Sigmoid colon (tissue), 7 donors: ENCODE measurements around the gene ADCY2. TPM values are rescaled to one million over a fixed set of nuclear protein-coding genes. Genes with fewer than 3 reads are reported as not detected.

ENCODE experiments used
- DNase-seq: peaks from one replicate; pipeline ENCODE4 v3.0.0-alpha.2; 2019
- H3K27ac ChIP-seq, 4 donors: fragments of 200-600 bp; sonication (generic); one replicate each; pipeline ENCODE4 v1.5.1; 2016 to 2019; ENCODE audit warnings: mild to moderate bottlenecking in 1 of 4
- H3K27me3 ChIP-seq, 3 donors: fragments of 200-600 bp; sonication (generic); one replicate each; pipeline ENCODE4 v1.5.1; 2019; ENCODE audit warnings: mild to moderate bottlenecking in 1 of 3
- H3K36me3 ChIP-seq, 4 donors: fragments of 200-600 bp; sonication (generic); one replicate each; pipeline ENCODE4 v1.5.1; 2016 to 2019
- H3K4me1 ChIP-seq, 4 donors: fragments of 200-600 bp; sonication (generic); one replicate each; pipeline ENCODE4 v1.5.1; 2017 to 2019
- H3K4me3 ChIP-seq, 4 donors: fragments of 200-600 bp; sonication (generic); one replicate each; pipeline ENCODE4 v1.5.1; 2017 to 2019; ENCODE audit warnings: mild to moderate bottlenecking in 2 of 4, moderate library complexity in 1 of 4
- H3K9me3 ChIP-seq, 4 donors: fragments of 200-600 bp in 3 of 4; sonication (generic) in 3 of 4; one replicate each; pipeline versions ENCODE4 v1.5.1 to v1.6.1; 2013 to 2019
- EP300 ChIP-seq, 4 donors: sonication (generic); formaldehyde crosslinking; IDR thresholded peaks; one replicate each; pipeline ENCODE4 v1.6.1; 2017; ENCODE audit warnings: antibody characterized with exemption in 4 of 4
- POLR2A ChIP-seq, 2 donors: fragments of 450-650 bp; IDR thresholded peaks; one replicate each; pipeline ENCODE4 v1.6.1; 2016; ENCODE audit warnings: antibody characterized with exemption in 2 of 2, mild to moderate bottlenecking in 2 of 2, moderate library complexity in 2 of 2
- POLR2AphosphoS5 ChIP-seq, 4 donors: sonication (generic); formaldehyde crosslinking; IDR thresholded peaks; one replicate each; pipeline ENCODE4 v1.6.1; 2017; ENCODE audit warnings: antibody characterized with exemption in 4 of 4
- WGBS, 2 donors: extraction: QIAGEN DNeasy Blood & Tissue Kit; methylation state at CpG; one replicate each; pipeline ENCODE4 v1.1.7; 2013; 5-methylcytosine and 5-hydroxymethylcytosine counted together
- intact Hi-C: fragments of 100-400 bp; cut with DNase I; formaldehyde crosslinking; loops from one replicate; pipeline ENCODE4 v1.15.1; 2023
- polyA plus RNA-seq, 3 donors: library from polyadenylated mRNA; stranded (reverse); fragments of 200-250 nt; gene quantifications; one replicate each; pipeline ENCODE4 v1.2.3, GENCODE V29; 2013
- total RNA-seq, 4 donors: library from RNA; depleted of rRNA; stranded (reverse); fragments of >200 nt; gene quantifications; one replicate each; pipeline ENCODE4 v1.1.0, GENCODE V29; 2016
- TF ChIP-seq, protein P1 (sequence below), 4 experiments: fragments of 450-650 bp in 3 of 4; fragments of 200-600 bp in 1 of 4; IDR thresholded peaks; one replicate each; pipeline ENCODE4 v1.5.1; 2016 to 2019; ENCODE audit warnings: antibody characterized with exemption in 4 of 4, mild to moderate bottlenecking in 3 of 4, moderate library complexity in 2 of 4
- donor health status: healthy with polysubstance abuse.
- donor health status: Bipolar disorder and iron deficiency.
- donor health status: healthy.

Gene ADCY2
- total and polyA plus RNA-seq, 7 donors = 0.69 to 9.5 (median 4.4) TPM

DNA sequence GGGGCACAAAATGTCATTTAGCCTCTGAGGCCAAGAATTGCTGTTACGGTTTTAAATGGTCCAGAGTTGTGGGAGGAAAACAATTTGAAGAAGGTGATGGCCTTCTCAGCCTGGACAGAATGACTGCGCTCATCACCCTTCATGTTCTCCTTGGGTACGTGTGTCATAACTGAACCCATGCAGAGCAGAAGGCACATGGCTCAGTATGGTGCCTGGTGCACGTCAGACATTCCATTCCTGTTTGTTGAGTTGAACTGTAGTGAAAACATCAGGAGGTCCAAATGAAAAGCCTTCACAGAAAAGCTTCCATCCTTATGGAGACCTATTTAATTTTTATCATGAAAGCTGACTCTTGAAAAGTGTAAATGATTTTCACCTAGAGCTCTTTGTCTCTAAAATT, 321.8 kb downstream of the ADCY2 start:
- intact Hi-C loops = no loop called here
- no peaks in the 10 kb centered on the region for H3K36me3 ChIP-seq
- no peak for DNase-seq
- no peak overlapping the region for H3K27ac ChIP-seq
- 80 to 89% methylated on average over 4 of the region's 4 CpGs for WGBS, 2 donors
- no peaks in the 10 kb centered on the region for H3K4me1 ChIP-seq
- H3K9me3 ChIP-seq = no peaks in the 10 kb centered on the region
- H3K4me3 ChIP-seq = no peak overlapping the region
- H3K27me3 ChIP-seq = no peaks in the 10 kb centered on the region
- no peak for TF ChIP-seq POLR2A (IDR thresholded peaks at IDR 0.05)
- no peak for TF ChIP-seq EP300 (IDR thresholded peaks at IDR 0.05)
- no peak for TF ChIP-seq POLR2AphosphoS5 (IDR thresholded peaks at IDR 0.05)
- TF ChIP-seq, protein P1, sequence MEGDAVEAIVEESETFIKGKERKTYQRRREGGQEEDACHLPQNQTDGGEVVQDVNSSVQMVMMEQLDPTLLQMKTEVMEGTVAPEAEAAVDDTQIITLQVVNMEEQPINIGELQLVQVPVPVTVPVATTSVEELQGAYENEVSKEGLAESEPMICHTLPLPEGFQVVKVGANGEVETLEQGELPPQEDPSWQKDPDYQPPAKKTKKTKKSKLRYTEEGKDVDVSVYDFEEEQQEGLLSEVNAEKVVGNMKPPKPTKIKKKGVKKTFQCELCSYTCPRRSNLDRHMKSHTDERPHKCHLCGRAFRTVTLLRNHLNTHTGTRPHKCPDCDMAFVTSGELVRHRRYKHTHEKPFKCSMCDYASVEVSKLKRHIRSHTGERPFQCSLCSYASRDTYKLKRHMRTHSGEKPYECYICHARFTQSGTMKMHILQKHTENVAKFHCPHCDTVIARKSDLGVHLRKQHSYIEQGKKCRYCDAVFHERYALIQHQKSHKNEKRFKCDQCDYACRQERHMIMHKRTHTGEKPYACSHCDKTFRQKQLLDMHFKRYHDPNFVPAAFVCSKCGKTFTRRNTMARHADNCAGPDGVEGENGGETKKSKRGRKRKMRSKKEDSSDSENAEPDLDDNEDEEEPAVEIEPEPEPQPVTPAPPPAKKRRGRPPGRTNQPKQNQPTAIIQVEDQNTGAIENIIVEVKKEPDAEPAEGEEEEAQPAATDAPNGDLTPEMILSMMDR (IDR thresholded peaks at IDR 0.05) = no peak

- Histone ChIP-seq H3K36me3 (no peaks in the 10 kb centered on the region), H3K27ac (no peak overlapping the region), H3K9me3 (no peaks in the 10 kb centered on the region), H3K4me1 (no peaks in the 10 kb centered on the region), H3K4me3 (no peak overlapping the region), H3K27me3 (no peaks in the 10 kb centered on the region)
- intact Hi-C loops = no loop called here
- DNase-seq = no peak
- 39 to 66% methylated on average over 4 of the region's 4 CpGs for WGBS, 2 donors
- TF ChIP-seq EP300 (IDR thresholded peaks at IDR 0.05) = no peak
- no peak for TF ChIP-seq POLR2A (IDR thresholded peaks at IDR 0.05)
- TF ChIP-seq POLR2AphosphoS5 (IDR thresholded peaks at IDR 0.05) = no peak
- TF ChIP-seq, protein P1 (IDR thresholded peaks at IDR 0.05) = no peak
These were observed 332.1 kb downstream of the ADCY2 start for GRCh38 chr5:7728076-7728475.

DNA sequence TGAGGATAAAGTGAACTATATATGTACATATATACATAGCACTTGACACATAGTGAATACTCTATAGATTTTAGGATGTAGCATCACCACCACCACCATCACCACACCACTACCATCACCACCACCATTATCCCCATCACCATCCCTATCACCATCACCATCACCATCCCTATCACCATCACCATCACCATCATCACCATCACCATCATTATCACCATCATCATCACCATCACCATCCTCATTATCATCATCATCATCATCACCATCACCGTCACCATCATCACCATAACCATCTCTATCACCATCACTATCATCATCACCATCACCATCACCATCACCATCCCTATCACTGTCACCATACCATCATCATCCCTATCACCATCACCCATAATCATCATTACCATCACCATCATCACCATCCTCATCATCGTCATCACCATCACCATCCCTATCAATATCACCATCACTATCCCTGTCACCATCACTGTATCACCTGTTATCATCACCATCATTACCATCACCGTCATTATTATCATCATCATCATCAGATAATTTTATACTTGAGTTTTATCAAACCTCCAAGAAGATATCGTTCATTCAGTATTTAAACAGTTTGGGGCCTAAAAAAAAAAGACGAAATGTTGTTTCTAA, 345.6 kb downstream of the ADCY2 start:
- H3K36me3 ChIP-seq = no peaks in the 10 kb centered on the region
- intact Hi-C loops = loop anchor here (5.0 to 10.0 kb wide), 3 partner anchors 59 to 917 kb away; no protein-coding TSS in a partner anchor
- TF ChIP-seq POLR2AphosphoS5 (IDR thresholded peaks at IDR 0.05) (no peak), EP300 (IDR thresholded peaks at IDR 0.05) (no peak), POLR2A (IDR thresholded peaks at IDR 0.05) (no peak)
- TF ChIP-seq, protein P1 (IDR thresholded peaks at IDR 0.05) = no peak
- peaks cover 0 to 6% (median 0%) of the 10 kb centered on the region in 4 donors for H3K4me1 ChIP-seq
- no peaks in the 10 kb centered on the region for H3K27me3 ChIP-seq
- no peak overlapping the region for H3K4me3 ChIP-seq
- no peaks in the 10 kb centered on the region for H3K9me3 ChIP-seq
- DNase-seq = no peak
- no peak overlapping the region for H3K27ac ChIP-seq
- whole genome bisulfite sequencing, 2 donors = 94 to 95% methylated on average over 5 of the region's 5 CpGs

DNA sequence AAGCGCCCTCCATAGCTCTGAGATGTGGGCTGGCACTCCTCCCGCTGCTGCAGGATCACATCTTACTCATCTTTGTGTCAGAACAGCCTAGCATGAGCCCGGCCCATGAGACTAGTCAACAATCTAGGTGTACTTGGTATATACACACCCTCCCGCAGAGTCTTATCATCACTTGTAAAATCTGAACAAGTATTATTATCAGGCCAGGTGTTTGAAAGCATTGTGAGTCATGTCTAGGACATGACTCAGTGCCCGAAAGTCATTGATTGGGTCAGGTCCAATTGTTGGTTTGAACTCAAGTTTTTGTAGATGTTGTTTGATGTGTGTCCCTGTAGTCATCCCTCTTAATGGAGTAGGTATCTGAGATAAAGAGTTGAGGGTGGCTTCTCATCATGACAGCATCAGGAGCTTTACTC, 346.3 kb downstream of the ADCY2 start:
- TF ChIP-seq POLR2A (IDR thresholded peaks at IDR 0.05) = no peak
- TF ChIP-seq POLR2AphosphoS5 (IDR thresholded peaks at IDR 0.05) = no peak
- no peak for TF ChIP-seq EP300 (IDR thresholded peaks at IDR 0.05)
- TF ChIP-seq, protein P1 (IDR thresholded peaks at IDR 0.05) = no peak
- no peaks in the 10 kb centered on the region for H3K27me3 ChIP-seq
- no peaks in the 10 kb centered on the region for H3K9me3 ChIP-seq
- H3K27ac ChIP-seq = no peak overlapping the region
- intact Hi-C loops = loop anchor here (5.0 to 10.0 kb wide), 3 partner anchors 60 to 917 kb away; no protein-coding TSS in a partner anchor
- peaks cover 0 to 6% (median 0%) of the 10 kb centered on the region in 4 donors for H3K4me1 ChIP-seq
- no peaks in the 10 kb centered on the region for H3K36me3 ChIP-seq
- no peak overlapping the region for H3K4me3 ChIP-seq
- no peak for DNase-seq
- 19 to 73% methylated on average over 5 of the region's 5 CpGs for WGBS, 2 donors
